ENCODE results near the gene RAPSN.

Gene RAPSN

GRCh38 chr11:47391711-47392432 is 57.1 kb downstream of the RAPSN start:
- H3K4me3 ChIP-seq (ENCODE audit: low read depth, low read length): no peak overlapping the region

DNA sequence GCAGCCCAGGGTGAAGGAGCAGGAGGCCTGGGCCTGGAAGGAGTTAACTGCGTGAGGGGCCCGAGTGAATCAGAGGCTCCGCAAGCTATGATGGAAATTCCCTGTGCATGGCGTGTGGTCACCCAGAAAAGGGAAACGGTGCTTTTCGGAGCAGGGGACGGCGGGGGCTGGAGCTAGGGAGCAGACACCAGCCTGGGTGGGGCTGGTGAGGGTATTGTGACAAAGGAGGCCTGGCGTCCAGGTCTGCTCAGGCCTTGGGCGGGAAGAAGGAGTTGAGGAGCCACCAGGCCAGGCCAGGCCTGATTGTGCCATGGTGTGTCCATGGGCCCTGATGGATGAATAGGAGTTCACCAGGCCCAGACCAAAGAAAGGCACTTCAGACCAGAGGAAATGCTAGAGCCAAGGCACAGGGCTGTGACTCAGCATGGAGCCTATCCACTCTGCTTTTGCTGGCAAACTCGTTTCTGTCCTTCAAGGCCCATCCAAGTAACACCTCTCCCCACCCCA is 57.8 kb downstream of the RAPSN start:
- H3K4me3 ChIP-seq (ENCODE audit: low read depth, low read length): no peak overlapping the region

- no peak overlapping the region for H3K4me3 ChIP-seq (ENCODE audit: low read depth, low read length)
Measured at GRCh38 chr11:47390422-47390760, 58.5 kb downstream of the RAPSN start.

- no peak overlapping the region for H3K4me3 ChIP-seq (ENCODE audit: low read depth, low read length)
Measured at GRCh38 chr11:47389577-47390421, 59.1 kb downstream of the RAPSN start.

GRCh38 chr11:47388697-47389576 is 60.0 kb downstream of the RAPSN start:
- no peak overlapping the region for H3K4me3 ChIP-seq (ENCODE audit: low read depth, low read length)

DNA sequence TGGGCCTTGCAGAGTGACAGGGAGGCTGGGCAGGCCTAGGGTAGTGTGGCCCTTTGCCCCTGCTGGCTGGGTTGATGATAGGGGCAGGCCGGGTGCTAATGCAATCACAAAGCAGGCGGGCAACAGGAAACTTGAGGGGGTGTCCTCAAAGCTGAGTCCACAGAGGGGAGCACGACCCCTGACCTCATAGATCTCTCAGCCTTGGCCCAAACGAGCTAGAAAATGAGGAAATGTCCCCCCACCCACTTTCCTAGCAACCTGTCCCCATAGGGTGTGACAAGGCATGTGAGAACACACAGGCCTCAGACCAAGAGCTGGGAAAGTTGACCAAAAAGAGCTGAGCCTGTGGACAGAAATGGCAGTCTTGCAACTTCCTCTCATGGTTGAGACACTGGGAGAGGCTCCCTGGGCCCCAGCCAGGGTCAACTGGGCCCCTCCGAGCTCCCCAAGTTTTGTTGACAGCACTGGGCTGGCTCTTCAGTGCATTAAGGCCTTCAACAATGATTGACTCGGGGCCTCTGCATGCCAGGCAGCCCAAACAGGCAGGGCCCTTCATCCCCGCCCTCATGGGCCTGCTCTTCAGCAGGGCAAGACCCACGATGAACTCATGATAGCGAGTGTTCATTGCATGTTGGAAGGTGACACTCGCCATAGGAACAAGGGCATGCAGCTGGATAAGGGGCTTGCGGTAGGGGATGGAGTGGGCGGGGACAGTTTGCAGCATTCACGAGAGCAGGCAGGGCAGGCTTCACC is 60.8 kb downstream of the RAPSN start:
- no peak overlapping the region for H3K4me3 ChIP-seq (ENCODE audit: low read depth, low read length)

Measured in iPS-11a (cell line).